ENCODE data around the gene LMBRD1.
"Not testable (repeated sequence)": the region's sequence is repeated elsewhere in the genome, so short reads cannot be mapped to it uniquely, and the experiment has no call there.

The LMBRD1 gene

GRCh38 chr6:69735027-69735426 lies 61.8 kb downstream of the LMBRD1 start:
- no peak for DNase-seq (ENCODE audit: low read depth in 3 of 3)

- no peak for DNase-seq (ENCODE audit: low read depth in 3 of 3)
Measured at GRCh38 chr6:69732640-69733039, 64.2 kb downstream of the LMBRD1 start.

GRCh38 chr6:69732045-69732444 lies 64.8 kb downstream of the LMBRD1 start:
- DNase-seq (ENCODE audit: low read depth in 3 of 3): no peak

GRCh38 chr6:69729870-69730449 lies 66.8 kb downstream of the LMBRD1 start:
- no peak for DNase-seq (ENCODE audit: low read depth in 3 of 3)

GRCh38 chr6:69722683-69723082 lies 74.1 kb downstream of the LMBRD1 start:
- DNase-seq (ENCODE audit: low read depth in 3 of 3): no peak

GRCh38 chr6:69719602-69720193 lies 77.1 kb downstream of the LMBRD1 start:
- DNase-seq (ENCODE audit: low read depth in 3 of 3): no peak

- no peak for DNase-seq (ENCODE audit: low read depth in 3 of 3)
Measured at GRCh38 chr6:69706724-69707123, 90.1 kb downstream of the LMBRD1 start.

- no peak for DNase-seq (ENCODE audit: low read depth in 3 of 3)
Measured at GRCh38 chr6:69705954-69706353, 90.9 kb downstream of the LMBRD1 start.

- DNase-seq (ENCODE audit: low read depth in 3 of 3): no peak
Measured at GRCh38 chr6:69704916-69705315, 91.9 kb downstream of the LMBRD1 start.

- DNase-seq (ENCODE audit: low read depth in 3 of 3): no peak
Measured at GRCh38 chr6:69699655-69700054, 97.2 kb downstream of the LMBRD1 start.

- DNase-seq (ENCODE audit: low read depth in 3 of 3): no peak
Measured at GRCh38 chr6:69696273-69696672, 100.5 kb downstream of the LMBRD1 start.

- no peak for DNase-seq (ENCODE audit: low read depth in 3 of 3)
Measured at GRCh38 chr6:69693762-69694161, 103.0 kb downstream of the LMBRD1 start.

- DNase-seq (ENCODE audit: low read depth in 3 of 3): no peak
Measured at GRCh38 chr6:69690986-69691385, 105.8 kb downstream of the LMBRD1 start.

- no peak for DNase-seq (ENCODE audit: low read depth in 3 of 3)
Measured at GRCh38 chr6:69680302-69680701, 116.5 kb downstream of the LMBRD1 start.

- DNase-seq (ENCODE audit: low read depth in 3 of 3): no peak
Measured at GRCh38 chr6:69673298-69673697, 123.5 kb downstream of the LMBRD1 start.

- DNase-seq (ENCODE audit: low read depth in 3 of 3): no peak
Measured at GRCh38 chr6:69668916-69669315, 127.9 kb downstream of the LMBRD1 start.

- DNase-seq (ENCODE audit: low read depth in 3 of 3): not testable (repeated sequence)
Measured at GRCh38 chr6:69666779-69667178, 130.0 kb downstream of the LMBRD1 start.

GRCh38 chr6:69665437-69665836 lies 131.4 kb downstream of the LMBRD1 start:
- DNase-seq (ENCODE audit: low read depth in 3 of 3): no peak

GRCh38 chr6:69664551-69664950 lies 132.3 kb downstream of the LMBRD1 start:
- no peak for DNase-seq (ENCODE audit: low read depth in 3 of 3)

- DNase-seq (ENCODE audit: low read depth in 3 of 3): no peak
Measured at GRCh38 chr6:69663215-69663614, 133.6 kb downstream of the LMBRD1 start.

- DNase-seq (ENCODE audit: low read depth in 3 of 3): no peak
Measured at GRCh38 chr6:69650703-69651102, 146.1 kb downstream of the LMBRD1 start.

GRCh38 chr6:69647726-69648125 lies 149.1 kb downstream of the LMBRD1 start:
- no peak for DNase-seq (ENCODE audit: low read depth in 3 of 3)

- DNase-seq (ENCODE audit: low read depth in 3 of 3): no peak
Measured at GRCh38 chr6:69643688-69644087, 153.1 kb downstream of the LMBRD1 start.

- no peak for DNase-seq (ENCODE audit: low read depth in 3 of 3)
Measured at GRCh38 chr6:69632932-69633331, 163.9 kb downstream of the LMBRD1 start.

Data from stimulated activated CD4-positive, alpha-beta T cell treated with anti-CD3 and anti-CD28 coated beads, TNF-alpha, amount 100 ng/mL, for 24 hours (primary cell).